Liver (tissue), 9 donors: ENCODE results near the gene HDAC9. TPM values are rescaled to one million over a fixed set of nuclear protein-coding genes. Genes with fewer than 3 reads are reported as not detected.

ENCODE experiments used
- DNase-seq: peaks from one replicate; pipeline ENCODE4 v3.0.0-alpha.2; 2017; ENCODE audit warnings: low spot score
- H3K27ac ChIP-seq, 2 donors: one replicate each; pipeline ENCODE4 v1.7.0; 2013; ENCODE audit warnings: inconsistent platforms in 2 of 2, low read length in 2 of 2, control low read depth in 1 of 2, low read depth in 1 of 2, mild to moderate bottlenecking in 1 of 2
- H3K27me3 ChIP-seq, 4 donors: one replicate each; pipeline versions ENCODE4 v1.6.1 to v1.7.0; 2013; ENCODE audit warnings: low read length in 3 of 4, inconsistent platforms in 1 of 4, mild to moderate bottlenecking in 1 of 4, moderate library complexity in 1 of 4; ENCODE audit not compliant: control insufficient read depth in 4 of 4, insufficient read depth in 4 of 4
- H3K36me3 ChIP-seq, 4 donors: one replicate each; pipeline versions ENCODE4 v1.6.1 to v1.7.0; 2013; ENCODE audit warnings: low read length in 3 of 4, mild to moderate bottlenecking in 3 of 4, low read depth in 1 of 4, moderate library complexity in 1 of 4; ENCODE audit not compliant: control insufficient read depth in 4 of 4, insufficient read depth in 3 of 4
- H3K4me1 ChIP-seq, 4 donors: one replicate each; pipeline versions ENCODE4 v1.6.1 to v1.7.0; 2013; ENCODE audit warnings: low read length in 3 of 4, mild to moderate bottlenecking in 3 of 4, moderate library complexity in 1 of 4; ENCODE audit not compliant: control insufficient read depth in 4 of 4, insufficient read depth in 4 of 4
- H3K4me3 ChIP-seq, 3 donors: one replicate each; pipeline versions ENCODE4 v1.6.1 to v1.7.0; 2013; ENCODE audit warnings: low read length in 3 of 3, control low read depth in 1 of 3, low read depth in 1 of 3, mild to moderate bottlenecking in 1 of 3
- H3K9ac ChIP-seq, 2 donors: one replicate each; pipeline ENCODE4 v1.7.0; 2013; ENCODE audit warnings: low read length in 2 of 2, mild to moderate bottlenecking in 2 of 2, moderate library complexity in 2 of 2, control low read depth in 1 of 2, low read depth in 1 of 2
- H3K9me3 ChIP-seq, 4 donors: one replicate each; pipeline versions ENCODE4 v1.6.1 to v1.7.0; 2013; ENCODE audit warnings: low read length in 3 of 4; ENCODE audit not compliant: control insufficient read depth in 4 of 4
- ATF3 ChIP-seq: IDR thresholded peaks from 2 replicates; pipeline ENCODE4 v1.6.1; 2016; ENCODE audit warnings: antibody characterized with exemption
- CTCF ChIP-seq: fragments of 150-350 bp; IDR thresholded peaks from 2 replicates; pipeline ENCODE4 v1.5.1; 2017; ENCODE audit warnings: improper control_type of control experiment, low read depth, low read length; ENCODE audit not compliant: missing input control
- EGR1 ChIP-seq, 2 donors: IDR thresholded peaks; 2 replicates each; pipeline ENCODE4 v1.6.1; 2016 to 2018; ENCODE audit warnings: antibody characterized with exemption in 2 of 2, low read depth in 2 of 2
- FOXA1 ChIP-seq: IDR thresholded peaks from 2 replicates; pipeline ENCODE4 v1.6.1; 2016; ENCODE audit warnings: antibody characterized with exemption
- FOXA2 ChIP-seq: IDR thresholded peaks from 2 replicates; pipeline ENCODE4 v1.6.1; 2016; ENCODE audit warnings: antibody characterized with exemption
- GABPA ChIP-seq, 2 donors: IDR thresholded peaks in 1 of 2; conservative IDR thresholded peaks in 1 of 2; 2 replicates each; pipeline ENCODE4 v1.6.1; 2016; ENCODE audit warnings: antibody characterized with exemption in 2 of 2, mild to moderate bottlenecking in 1 of 2, moderate library complexity in 1 of 2
- HNF4A ChIP-seq, 2 donors: conservative IDR thresholded peaks; 2 replicates each; pipeline ENCODE4 v1.6.1; 2016; ENCODE audit warnings: antibody characterized with exemption in 2 of 2, mild to moderate bottlenecking in 2 of 2
- HNF4G ChIP-seq: IDR thresholded peaks from 2 replicates; pipeline ENCODE4 v1.6.1; 2016; ENCODE audit warnings: antibody characterized with exemption
- JUND ChIP-seq, 2 donors: IDR thresholded peaks; 2 replicates each; pipeline ENCODE4 v1.6.1; 2016; ENCODE audit warnings: antibody characterized with exemption in 2 of 2
- MAX ChIP-seq: IDR thresholded peaks from 2 replicates; pipeline ENCODE4 v1.6.1; 2016; ENCODE audit warnings: antibody characterized with exemption
- NR2F2 ChIP-seq: IDR thresholded peaks from 2 replicates; pipeline ENCODE4 v1.6.1; 2016; ENCODE audit warnings: antibody characterized with exemption
- RAD21 ChIP-seq, 2 donors: IDR thresholded peaks; 2 replicates each; pipeline ENCODE4 v1.6.1; 2016; ENCODE audit warnings: antibody characterized with exemption in 2 of 2, mild to moderate bottlenecking in 2 of 2
- REST ChIP-seq: IDR thresholded peaks from 2 replicates; pipeline ENCODE4 v1.6.1; 2016; ENCODE audit warnings: antibody characterized with exemption, mild to moderate bottlenecking
- RXRA ChIP-seq, 2 donors: IDR thresholded peaks; 2 replicates each; pipeline ENCODE4 v1.6.1; 2017 to 2018; ENCODE audit warnings: antibody characterized with exemption in 2 of 2, mild to moderate bottlenecking in 1 of 2
- SP1 ChIP-seq: IDR thresholded peaks from 2 replicates; pipeline ENCODE4 v1.6.1; 2018; ENCODE audit warnings: antibody characterized with exemption, mild to moderate bottlenecking
- TAF1 ChIP-seq: conservative IDR thresholded peaks from 2 replicates; pipeline ENCODE4 v1.6.1; 2016; ENCODE audit warnings: antibody characterized with exemption, mild to moderate bottlenecking
- YY1 ChIP-seq: IDR thresholded peaks from 2 replicates; pipeline ENCODE4 v1.6.1; 2016; ENCODE audit warnings: antibody characterized with exemption, mild to moderate bottlenecking
- ZBTB33 ChIP-seq: IDR thresholded peaks from 2 replicates; pipeline ENCODE4 v1.6.1; 2016; ENCODE audit warnings: antibody characterized with exemption
- WGBS: extraction: QIAGEN DNeasy Blood & Tissue Kit; methylation state at CpG from one replicate; pipeline ENCODE4 v1.1.7; 2013; 5-methylcytosine and 5-hydroxymethylcytosine counted together
- polyA plus RNA-seq, 2 donors: library from polyadenylated mRNA; stranded (reverse) in 1 of 2; unstranded in 1 of 2; fragments of 200-250 nt in 1 of 2; fragments of >200 nt in 1 of 2; fragmentation: Nextera tagmentation in 1 of 2; extraction: Ambion mirVana in 1 of 2; gene quantifications; one replicate each; pipeline versions ENCODE4 v1.2.1 to v1.2.3, GENCODE V29; 2013 to 2015
- total RNA-seq, 2 donors: library from RNA; depleted of rRNA; stranded (reverse); fragments of >200 nt; gene quantifications; one replicate each; pipeline ENCODE4 v1.2.3, GENCODE V29; 2014
- donor health status: healthy.
- donor health status: healthy.
- donor health status: healthy.
- donor health status: healthy.
- donor health status: healthy.

HDAC9 gene
- total and polyA plus RNA-seq, 4 donors: 1.0 to 10.1 (median 2.3) TPM

GRCh38 chr7:19023477-19023876 is 527.9 kb downstream of the HDAC9 start (continued):
- TF ChIP-seq HNF4A (conservative IDR thresholded peaks at IDR 0.05) (no peak), HNF4G (no peak), RXRA (IDR thresholded peaks at IDR 0.05) (no peak), ZBTB33 (no peak)

- Histone ChIP-seq H3K4me1 (no peaks in the 10 kb centered on the region), H3K27me3 (no peaks in the 10 kb centered on the region), H3K9ac (no peak overlapping the region), H3K27ac (no peak overlapping the region), H3K9me3 (peaks cover 0 to 3% (median 0%) of the 10 kb centered on the region in 4 donors), H3K36me3 (no peaks in the 10 kb centered on the region), H3K4me3 (no peak overlapping the region)
- TF ChIP-seq YY1: no peak
- no peak for TF ChIP-seq SP1
- no peak for TF ChIP-seq RXRA (IDR thresholded peaks at IDR 0.05)
- TF ChIP-seq JUND (IDR thresholded peaks at IDR 0.05): no peak
- no peak for TF ChIP-seq ATF3
- TF ChIP-seq EGR1 (IDR thresholded peaks at IDR 0.05; ENCODE audit: low read depth in 2 of 2): no peak
- TF ChIP-seq REST: no peak
- no peak for TF ChIP-seq MAX
- TF ChIP-seq ZBTB33: no peak
- no peak for TF ChIP-seq FOXA2
- TF ChIP-seq HNF4A (conservative IDR thresholded peaks at IDR 0.05): no peak
- TF ChIP-seq CTCF: no peak
- TF ChIP-seq HNF4G: no peak
- TF ChIP-seq TAF1: no peak
- TF ChIP-seq FOXA1: no peak
- no peak for TF ChIP-seq GABPA (IDR thresholded peaks at IDR 0.05 in 1 of 2, conservative IDR thresholded peaks at IDR 0.05 in 1 of 2)
- TF ChIP-seq NR2F2: no peak
- no peak for TF ChIP-seq RAD21 (IDR thresholded peaks at IDR 0.05)
- no peak for DNase-seq
- 48% methylated on average over 4 of the region's 4 CpGs for WGBS
These were observed 528.7 kb downstream of the HDAC9 start for GRCh38 chr7:19024261-19024660.
